GM11168 (cell line): ENCODE data around the gene TOP3A.

Experiments used
- in situ Hi-C: fragments of 300-500 bp; cut with MboI; formaldehyde crosslinking; loops from one replicate; pipeline ENCODE4 v1.12.0; 2022; ENCODE audit warnings: low sequenced_read_pairs; ENCODE audit not compliant: unreplicated experiment

TOP3A gene

GRCh38 chr17:18257268-18257981 lies 57.4 kb downstream of the TOP3A start:
- in situ Hi-C loops, result no loop called here

- in situ Hi-C loops, result no loop called here
Observed at GRCh38 chr17:18256776-18257175, 58.0 kb downstream of the TOP3A start.

GRCh38 chr17:18256351-18256750 lies 58.4 kb downstream of the TOP3A start:
- in situ Hi-C loops, result no loop called here

GRCh38 chr17:18254888-18255649 lies 59.7 kb downstream of the TOP3A start:
- in situ Hi-C loops, result no loop called here

- in situ Hi-C loops, result no loop called here
Observed at GRCh38 chr17:18253947-18254821, 60.6 kb downstream of the TOP3A start.

- in situ Hi-C loops, result no loop called here
Observed at GRCh38 chr17:18253187-18253884, 61.5 kb downstream of the TOP3A start.

GRCh38 chr17:18252160-18252559 lies 62.6 kb downstream of the TOP3A start:
- in situ Hi-C loops, result no loop called here

- in situ Hi-C loops, result no loop called here
Observed at GRCh38 chr17:18251204-18251603, 63.6 kb downstream of the TOP3A start.

- in situ Hi-C loops, result no loop called here
Observed at GRCh38 chr17:18250708-18251107, 64.1 kb downstream of the TOP3A start.

- in situ Hi-C loops, result no loop called here
Observed at GRCh38 chr17:18250259-18250658, 64.5 kb downstream of the TOP3A start.

- in situ Hi-C loops, result no loop called here
Observed at GRCh38 chr17:18248811-18249210, 66.0 kb downstream of the TOP3A start.

- in situ Hi-C loops, result no loop called here
Observed at GRCh38 chr17:18248300-18248731, 66.5 kb downstream of the TOP3A start.

- in situ Hi-C loops, result no loop called here
Observed at GRCh38 chr17:18247613-18248001, 67.2 kb downstream of the TOP3A start.

- in situ Hi-C loops, result no loop called here
Observed at GRCh38 chr17:18246880-18247612, 67.7 kb downstream of the TOP3A start.

- in situ Hi-C loops, result no loop called here
Observed at GRCh38 chr17:18246109-18246725, 68.6 kb downstream of the TOP3A start.

- in situ Hi-C loops, result no loop called here
Observed at GRCh38 chr17:18245038-18245776, 69.6 kb downstream of the TOP3A start.

GRCh38 chr17:18241229-18241871 lies 73.4 kb downstream of the TOP3A start:
- in situ Hi-C loops, result no loop called here

GRCh38 chr17:18240449-18240848 lies 74.3 kb downstream of the TOP3A start:
- in situ Hi-C loops, result no loop called here
